ENCODE measurements around the gene SMAD7.

The SMAD7 gene

DNA sequence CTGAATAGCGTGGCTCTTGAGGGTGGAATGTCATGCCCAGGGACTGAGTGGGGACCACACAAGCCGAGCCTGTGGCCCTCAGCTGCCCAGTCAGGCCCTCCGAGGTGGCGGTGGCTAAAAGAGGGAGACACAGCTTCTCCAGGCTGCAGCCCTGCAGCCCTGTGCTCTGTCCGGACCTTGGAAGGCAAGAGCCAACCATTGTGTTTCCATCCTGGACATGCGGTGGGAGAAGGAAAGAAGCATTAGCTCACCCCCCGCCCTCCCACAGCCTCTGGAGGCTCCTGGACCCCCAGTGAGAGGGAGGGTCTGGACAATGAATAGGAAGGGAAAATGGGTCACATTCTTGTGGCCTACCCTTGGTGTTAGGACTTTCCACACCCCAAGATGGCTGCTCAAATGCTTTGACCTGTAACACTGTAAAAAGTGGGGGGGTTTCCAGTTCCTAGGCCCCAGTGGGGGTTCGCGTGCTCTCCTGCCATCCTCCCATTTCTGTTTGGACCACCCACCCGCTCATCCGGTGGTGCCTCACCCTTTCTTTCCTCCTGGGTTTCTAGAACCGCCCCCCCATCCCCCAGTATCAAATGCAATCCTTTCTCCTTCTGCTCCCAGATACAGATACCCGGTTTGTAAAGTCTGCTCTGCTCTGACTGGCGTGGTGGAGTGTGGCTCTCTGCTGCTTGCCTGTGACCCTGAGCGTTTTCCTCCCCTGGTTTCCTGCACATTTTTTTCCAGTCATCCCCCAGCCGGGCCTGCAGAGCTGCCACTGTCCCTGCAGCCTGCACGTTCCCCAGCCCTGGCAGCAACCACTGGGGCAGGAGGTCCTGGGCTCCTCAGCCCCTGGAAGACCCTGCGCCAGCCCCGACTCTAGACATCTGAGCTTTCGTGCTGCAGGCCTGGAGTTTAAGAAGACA is 36.3 kb upstream of the SMAD7 start:
- CTCF ChIA-PET: no interaction called here
- TF ChIP-seq ELF4 (IDR thresholded peaks at IDR 0.05) (no peak), ARNT (IDR thresholded peaks at IDR 0.05) (no peak), SUZ12 (IDR thresholded peaks at IDR 0.05) (no peak), HDGF (IDR thresholded peaks at IDR 0.05; ENCODE audit: borderline replicate concordance) (no peak), FOXA1 (IDR thresholded peaks at IDR 0.05) (no peak), BHLHE40 (IDR thresholded peaks at IDR 0.05; ENCODE audit: borderline replicate concordance) (no peak)
- no peak for DNase-seq (ENCODE audit: extremely low spot score)
- POLR2A ChIA-PET: no interaction called here

- DNase-seq (ENCODE audit: extremely low spot score): no peak
- TF ChIP-seq NFRKB (IDR thresholded peaks at IDR 0.05) (no peak), SP1 (IDR thresholded peaks at IDR 0.05) (no peak), ARNT (IDR thresholded peaks at IDR 0.05) (no peak), SUZ12 (IDR thresholded peaks at IDR 0.05) (no peak), L3MBTL2 (conservative IDR thresholded peaks at IDR 0.05) (no peak), ZNF384 (IDR thresholded peaks at IDR 0.05) (no peak), FOXM1 (IDR thresholded peaks at IDR 0.05; ENCODE audit: borderline replicate concordance) (no peak), CTBP1 (IDR thresholded peaks at IDR 0.05; ENCODE audit: borderline replicate concordance) (no peak), HDGF (IDR thresholded peaks at IDR 0.05; ENCODE audit: borderline replicate concordance) (no peak), FOXK2 (IDR thresholded peaks at IDR 0.05) (no peak), ELF4 (IDR thresholded peaks at IDR 0.05) (no peak), TARDBP (IDR thresholded peaks at IDR 0.05) (no peak), PKNOX1 (IDR thresholded peaks at IDR 0.05) (no peak), FOXA1 (IDR thresholded peaks at IDR 0.05) (no peak)
- CTCF ChIA-PET: no interaction called here
- POLR2A ChIA-PET: no interaction called here
Observed at GRCh38 chr18:48985161-48985560, 34.4 kb upstream of the SMAD7 start.

DNA sequence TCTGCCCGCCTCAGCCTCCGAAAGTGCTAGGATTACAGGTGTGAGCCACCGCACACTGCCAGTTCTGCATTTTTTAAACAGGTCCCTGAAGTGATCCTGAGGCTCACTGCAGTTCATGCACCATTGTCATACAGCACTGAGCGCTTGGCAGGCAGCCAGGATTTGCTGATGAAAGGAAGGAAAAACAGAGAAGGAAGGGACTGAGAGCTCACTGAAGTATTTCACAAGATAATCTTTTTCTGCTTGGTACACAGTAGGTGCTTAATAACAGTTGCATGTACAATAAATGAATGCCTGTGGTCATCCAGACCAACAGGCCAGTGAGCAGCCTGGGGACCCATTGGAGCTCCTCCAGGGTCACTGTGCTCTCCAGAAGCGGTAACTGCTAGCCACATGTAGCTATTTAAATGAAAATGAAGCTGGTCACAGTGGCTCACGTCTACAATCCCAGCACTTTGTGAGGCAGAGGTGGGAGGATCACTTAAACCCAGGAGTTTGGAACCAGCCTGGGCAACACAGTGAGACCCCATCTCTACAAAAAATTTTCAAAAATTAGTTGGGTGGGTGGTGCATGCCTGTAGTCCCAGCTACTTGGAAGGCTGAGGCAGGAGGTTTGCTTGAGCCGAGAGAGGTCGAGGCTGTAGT is 33.1 kb upstream of the SMAD7 start:
- POLR2A ChIA-PET: no interaction called here
- no peak for DNase-seq (ENCODE audit: extremely low spot score)

GRCh38 chr18:48982266-48982665 is 31.5 kb upstream of the SMAD7 start:
- no peak for DNase-seq (ENCODE audit: extremely low spot score)
- ChIA-PET POLR2A (no interaction called here), CTCF (no interaction called here)
- no peak for TF ChIP-seq LEF1 (IDR thresholded peaks at IDR 0.05; ENCODE audit: borderline replicate concordance)
- TF ChIP-seq PKNOX1 (IDR thresholded peaks at IDR 0.05): no peak

More for the DNA sequence above, 33.1 kb upstream of the SMAD7 start:
- CTCF ChIA-PET: no interaction called here
- TF ChIP-seq TARDBP (IDR thresholded peaks at IDR 0.05) (no peak), SP1 (IDR thresholded peaks at IDR 0.05) (no peak), ELF4 (IDR thresholded peaks at IDR 0.05) (no peak), FOXK2 (IDR thresholded peaks at IDR 0.05) (no peak)

- no peak for DNase-seq (ENCODE audit: extremely low spot score)
- CTCF ChIA-PET: no interaction called here
- TF ChIP-seq CTBP1 (IDR thresholded peaks at IDR 0.05; ENCODE audit: borderline replicate concordance) (no peak), TARDBP (IDR thresholded peaks at IDR 0.05) (no peak), SUZ12 (IDR thresholded peaks at IDR 0.05) (no peak), PKNOX1 (IDR thresholded peaks at IDR 0.05) (no peak), BHLHE40 (IDR thresholded peaks at IDR 0.05; ENCODE audit: borderline replicate concordance) (no peak), ELF4 (IDR thresholded peaks at IDR 0.05) (no peak), ZNF384 (IDR thresholded peaks at IDR 0.05) (no peak), HDGF (IDR thresholded peaks at IDR 0.05; ENCODE audit: borderline replicate concordance) (no peak), FOXK2 (IDR thresholded peaks at IDR 0.05) (no peak), LEF1 (IDR thresholded peaks at IDR 0.05; ENCODE audit: borderline replicate concordance) (no peak), FOXA1 (IDR thresholded peaks at IDR 0.05) (no peak), SP1 (IDR thresholded peaks at IDR 0.05) (no peak), FOXM1 (IDR thresholded peaks at IDR 0.05; ENCODE audit: borderline replicate concordance) (no peak), L3MBTL2 (conservative IDR thresholded peaks at IDR 0.05) (no peak), ARNT (IDR thresholded peaks at IDR 0.05) (no peak), NFRKB (IDR thresholded peaks at IDR 0.05) (no peak)
- POLR2A ChIA-PET: no interaction called here
Observed at GRCh38 chr18:48979944-48980890, 29.5 kb upstream of the SMAD7 start.

- no peak for TF ChIP-seq FOXM1 (IDR thresholded peaks at IDR 0.05; ENCODE audit: borderline replicate concordance)
- TF ChIP-seq SUZ12 (IDR thresholded peaks at IDR 0.05): no peak
- no peak for TF ChIP-seq TARDBP (IDR thresholded peaks at IDR 0.05)
- no peak for TF ChIP-seq L3MBTL2 (conservative IDR thresholded peaks at IDR 0.05)
- no peak for TF ChIP-seq HDGF (IDR thresholded peaks at IDR 0.05; ENCODE audit: borderline replicate concordance)
- TF ChIP-seq FOXA1 (IDR thresholded peaks at IDR 0.05): no peak
- TF ChIP-seq ARNT (IDR thresholded peaks at IDR 0.05): no peak
- TF ChIP-seq ZNF384 (IDR thresholded peaks at IDR 0.05): no peak
- TF ChIP-seq NFRKB (IDR thresholded peaks at IDR 0.05): no peak
- TF ChIP-seq FOXK2 (IDR thresholded peaks at IDR 0.05): no peak
- no peak for TF ChIP-seq ELF4 (IDR thresholded peaks at IDR 0.05)
- TF ChIP-seq PKNOX1 (IDR thresholded peaks at IDR 0.05): no peak
- no peak for TF ChIP-seq CTBP1 (IDR thresholded peaks at IDR 0.05; ENCODE audit: borderline replicate concordance)
- no peak for TF ChIP-seq SP1 (IDR thresholded peaks at IDR 0.05)
- no peak for TF ChIP-seq LEF1 (IDR thresholded peaks at IDR 0.05; ENCODE audit: borderline replicate concordance)
- no peak for TF ChIP-seq BHLHE40 (IDR thresholded peaks at IDR 0.05; ENCODE audit: borderline replicate concordance)
- DNase-seq (ENCODE audit: extremely low spot score): no peak
- CTCF ChIA-PET: no interaction called here
- POLR2A ChIA-PET: no interaction called here
Observed at GRCh38 chr18:48977914-48978313, 27.1 kb upstream of the SMAD7 start.
